GM19463 (cell line): ENCODE results near the gene ARMC9.

ENCODE experiments used
- ATAC-seq: cut with Tn5 transposase; IDR thresholded peaks from one replicate; pipeline ENCODE4 v1.9.1; 2021; ENCODE audit warnings: mild to moderate bottlenecking, moderate library complexity; ENCODE audit not compliant: unreplicated experiment

ARMC9 gene

DNA sequence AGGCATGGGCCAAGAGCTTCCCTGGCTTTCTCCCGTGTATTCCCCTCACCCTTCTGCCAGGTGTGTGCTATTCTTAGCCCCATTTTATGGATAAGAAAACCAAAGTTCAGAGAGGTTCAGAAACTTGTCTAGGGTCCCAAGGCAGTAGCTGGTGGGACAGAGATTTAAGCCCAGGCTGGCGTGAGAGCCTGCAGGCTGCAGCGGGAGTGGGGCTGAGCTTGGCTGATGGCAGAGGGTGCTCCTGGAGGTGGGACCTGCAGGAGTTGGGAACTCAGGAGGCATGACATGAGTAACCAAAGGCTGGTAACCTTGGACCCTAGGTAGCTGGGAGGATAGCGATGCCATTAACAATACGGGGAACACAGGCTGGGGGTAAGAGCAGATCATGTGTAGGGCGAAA lies 109.8 kb downstream of the ARMC9 start:
- no peak for ATAC-seq

GRCh38 chr2:231308631-231309428 lies 110.4 kb downstream of the ARMC9 start:
- ATAC-seq, result no peak

DNA sequence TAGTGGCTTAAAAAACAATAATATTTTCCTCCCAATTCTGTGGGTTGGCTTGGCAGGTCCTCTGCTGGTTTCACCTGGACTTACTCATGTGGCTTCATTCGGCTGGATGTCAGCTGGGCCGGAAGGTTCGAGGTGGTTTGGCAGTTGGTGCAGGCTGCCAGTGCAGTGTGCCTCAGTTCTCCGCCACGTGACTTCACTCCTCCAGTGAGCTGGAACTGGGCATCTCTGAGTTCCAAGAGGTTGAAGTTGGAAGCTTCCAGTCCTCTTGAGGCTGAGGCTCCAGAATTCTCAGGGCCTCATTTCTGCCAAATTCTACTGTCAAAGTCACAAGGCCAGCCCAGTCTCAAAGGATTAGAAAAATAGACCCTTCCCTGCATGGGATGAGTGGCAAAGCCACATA lies 113.6 kb downstream of the ARMC9 start:
- no peak for ATAC-seq

DNA sequence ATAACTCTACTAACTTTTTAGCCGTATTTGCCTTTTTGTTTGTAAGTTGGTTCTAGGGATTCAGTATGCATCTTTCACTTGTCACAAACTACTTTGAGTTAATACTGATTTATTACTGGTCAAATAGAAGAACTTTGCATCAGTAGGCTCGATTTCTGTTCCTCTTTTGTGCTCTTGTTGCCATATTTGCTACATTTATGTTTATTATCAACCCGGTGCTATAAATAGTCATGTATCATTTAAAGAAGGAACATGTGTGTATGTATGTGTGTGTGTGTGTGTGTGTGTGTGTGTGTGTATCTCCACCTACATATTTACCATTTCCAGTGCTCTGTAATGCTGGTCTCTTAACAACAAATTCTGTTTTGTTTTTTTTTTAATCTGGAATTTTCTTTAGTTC lies 117.5 kb downstream of the ARMC9 start:
- no peak for ATAC-seq

DNA sequence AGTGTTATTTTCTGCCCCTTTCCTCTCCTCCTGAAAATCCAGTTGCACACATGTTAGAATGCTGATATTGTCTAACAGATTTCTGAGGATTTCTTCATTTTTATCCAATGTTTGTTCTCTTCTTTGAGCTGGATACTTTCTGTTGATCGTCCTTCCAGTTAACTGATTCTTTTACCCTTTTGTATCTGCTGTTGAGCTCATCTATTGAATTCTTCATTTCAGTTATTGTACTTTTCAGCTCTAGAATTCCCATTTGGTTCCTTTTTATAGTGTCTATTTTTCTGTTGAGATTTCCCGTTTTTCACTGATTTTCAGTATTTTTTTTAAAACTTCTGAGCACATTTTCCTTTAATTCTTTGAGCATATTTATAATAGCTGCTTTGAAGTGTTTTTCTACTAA lies 119.1 kb downstream of the ARMC9 start:
- no peak for ATAC-seq

DNA sequence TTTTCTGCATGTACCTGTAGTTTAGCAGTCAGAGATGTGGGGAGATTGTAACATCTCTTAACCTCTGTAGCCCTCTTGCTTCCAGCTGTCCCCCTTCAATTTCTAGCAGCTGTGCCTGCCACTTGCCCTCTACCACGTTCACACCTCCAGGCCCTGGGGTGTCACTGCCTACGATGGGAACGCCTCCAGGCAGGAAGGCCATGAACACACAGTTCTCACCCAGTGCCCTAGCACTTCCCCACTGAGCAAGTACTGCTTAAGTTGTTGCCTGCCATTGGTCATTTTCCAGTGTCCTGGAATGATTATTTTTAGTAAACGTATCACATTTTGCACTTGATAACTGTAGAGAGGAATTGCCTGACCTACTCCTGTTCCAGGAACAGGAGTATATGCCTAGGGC lies 120.0 kb downstream of the ARMC9 start:
- no peak for ATAC-seq

DNA sequence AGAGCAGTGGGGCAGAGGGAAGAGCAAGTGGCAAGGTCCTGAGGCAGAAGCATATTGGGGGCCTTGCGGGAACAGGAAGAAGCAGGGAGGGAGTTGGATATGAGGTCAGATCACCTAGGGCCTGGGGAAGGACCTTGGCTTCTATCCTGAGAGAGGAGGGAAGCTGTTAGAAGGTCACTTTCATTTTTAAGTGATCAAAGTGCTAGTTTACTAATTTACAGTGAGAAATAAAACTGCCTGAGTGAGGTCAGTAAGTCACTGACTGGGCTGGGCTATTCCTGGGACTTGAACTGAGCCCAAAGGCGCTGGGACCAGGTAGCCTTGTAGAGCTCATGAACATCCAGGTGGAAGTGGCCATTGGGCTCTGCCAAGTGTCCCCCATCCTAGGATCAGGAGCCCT lies 120.5 kb downstream of the ARMC9 start:
- no peak for ATAC-seq

DNA sequence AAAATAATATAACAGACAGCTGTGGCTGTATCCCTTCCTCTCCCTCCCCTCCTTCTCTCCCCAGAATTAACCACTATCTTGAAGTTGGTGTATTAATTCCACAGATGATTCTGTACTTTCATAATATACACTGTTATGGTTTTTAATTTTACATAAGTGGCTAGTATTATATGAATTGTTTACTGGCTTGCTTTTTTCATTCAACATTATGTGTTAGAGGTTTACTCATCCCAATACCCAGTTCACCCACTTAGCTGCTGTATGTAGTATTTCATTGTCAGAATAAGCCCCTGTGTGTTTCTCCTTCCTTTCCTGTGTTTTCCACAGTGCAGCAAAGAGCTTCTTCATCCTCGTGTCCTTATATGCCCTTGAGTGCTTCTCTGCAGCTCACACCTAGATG lies 121.4 kb downstream of the ARMC9 start:
- ATAC-seq, result no peak

- no peak for ATAC-seq
Measured at GRCh38 chr2:231321021-231321420, 122.6 kb downstream of the ARMC9 start.

GRCh38 chr2:231321556-231322334 lies 123.3 kb downstream of the ARMC9 start:
- no peak for ATAC-seq

DNA sequence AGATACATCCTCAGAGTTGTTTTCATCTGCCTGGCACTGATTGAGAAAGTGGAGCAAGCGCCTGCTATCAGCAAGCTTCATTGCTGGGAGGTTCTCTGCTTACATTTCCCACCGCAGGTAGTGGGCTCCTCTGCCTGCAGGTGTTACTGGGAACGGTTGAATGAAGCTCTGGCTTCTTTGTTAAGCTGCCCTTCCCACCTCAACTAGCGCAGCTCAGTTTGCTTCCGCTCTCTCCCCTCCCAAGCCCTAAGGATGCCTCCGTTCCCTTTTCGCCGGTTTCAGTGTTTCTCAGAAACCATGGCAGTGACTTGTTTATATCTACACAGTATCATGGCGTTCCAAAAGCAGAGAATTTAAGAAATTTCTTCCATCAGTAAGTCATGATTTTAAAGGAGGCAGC lies 124.9 kb downstream of the ARMC9 start:
- ATAC-seq, result no peak

DNA sequence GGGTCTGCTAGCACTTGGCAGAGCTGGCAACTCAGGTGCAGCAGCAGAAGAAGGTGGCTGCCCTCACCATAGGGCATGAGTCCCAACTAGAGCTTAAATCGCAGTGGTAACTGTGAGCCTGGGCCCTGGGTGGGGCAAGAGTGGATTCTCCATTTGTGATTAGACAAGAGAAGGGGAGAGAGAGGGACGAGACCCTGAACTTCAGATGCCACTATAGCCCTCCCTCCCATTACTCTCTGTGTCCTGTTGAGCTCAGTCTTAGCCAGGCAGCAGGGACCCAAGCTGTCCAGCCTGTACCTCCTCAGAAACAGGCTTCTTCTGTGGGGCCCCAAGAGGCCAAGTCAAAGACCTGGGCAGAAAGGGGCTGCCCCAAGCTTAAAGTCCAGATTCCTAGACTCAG lies 127.4 kb downstream of the ARMC9 start:
- no peak for ATAC-seq

GRCh38 chr2:231326404-231326803 lies 128.0 kb downstream of the ARMC9 start:
- no peak for ATAC-seq

GRCh38 chr2:231330311-231330710 lies 131.9 kb downstream of the ARMC9 start:
- ATAC-seq, result no peak

DNA sequence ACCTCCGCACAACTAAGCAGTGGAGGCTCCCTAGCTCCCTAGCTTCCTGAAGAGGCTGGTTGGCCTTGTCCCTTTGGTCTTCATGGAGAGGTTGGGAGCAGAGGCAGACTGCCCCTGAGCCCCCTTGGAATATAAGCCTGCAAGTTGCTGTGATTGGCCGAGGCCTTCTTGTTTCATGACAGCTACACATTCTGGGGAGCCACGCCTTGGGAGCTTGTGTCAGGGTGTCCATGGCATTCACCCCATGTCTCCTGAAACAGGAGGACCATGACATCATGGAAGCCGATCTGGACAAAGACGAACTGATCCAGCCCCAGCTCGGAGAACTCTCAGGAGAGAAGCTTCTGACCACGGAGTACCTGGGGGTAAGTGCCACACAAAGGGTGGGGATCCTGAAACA lies 133.1 kb downstream of the ARMC9 start:
- ATAC-seq, result no peak

GRCh38 chr2:231332388-231332787 lies 134.0 kb downstream of the ARMC9 start:
- ATAC-seq, result no peak

DNA sequence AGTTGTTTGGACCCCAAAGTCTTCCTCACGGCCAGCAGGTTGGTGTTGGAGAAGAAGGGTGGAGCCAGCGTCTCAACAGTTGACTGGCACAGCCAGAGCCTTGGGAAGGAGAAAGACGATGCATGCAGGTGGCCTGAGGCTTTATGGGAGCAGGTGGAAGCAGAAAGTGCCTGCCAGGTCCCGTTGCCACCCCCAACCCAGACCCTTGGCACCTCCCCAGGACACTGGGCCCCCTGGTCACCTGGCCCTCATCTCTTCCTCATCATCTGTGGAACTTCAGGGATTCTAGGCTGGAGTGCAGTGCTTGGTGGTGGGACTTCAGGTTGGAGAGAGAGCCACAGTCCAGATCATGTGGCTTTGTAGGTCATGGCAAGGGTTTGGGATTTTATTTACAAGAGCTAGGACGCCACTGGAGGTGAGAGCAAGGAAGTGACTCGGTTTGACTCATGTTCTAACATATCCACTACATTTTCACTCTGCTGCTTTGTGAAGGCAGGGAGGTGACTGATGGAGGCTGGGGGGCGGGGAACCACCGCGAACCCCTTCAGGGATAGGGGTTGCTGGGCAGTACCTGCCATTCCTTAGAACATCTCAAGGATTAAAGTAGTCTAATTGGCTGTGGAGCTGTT lies 134.6 kb downstream of the ARMC9 start:
- ATAC-seq, result no peak

- ATAC-seq, result no peak
Measured at GRCh38 chr2:231334179-231334930, 135.9 kb downstream of the ARMC9 start.

DNA sequence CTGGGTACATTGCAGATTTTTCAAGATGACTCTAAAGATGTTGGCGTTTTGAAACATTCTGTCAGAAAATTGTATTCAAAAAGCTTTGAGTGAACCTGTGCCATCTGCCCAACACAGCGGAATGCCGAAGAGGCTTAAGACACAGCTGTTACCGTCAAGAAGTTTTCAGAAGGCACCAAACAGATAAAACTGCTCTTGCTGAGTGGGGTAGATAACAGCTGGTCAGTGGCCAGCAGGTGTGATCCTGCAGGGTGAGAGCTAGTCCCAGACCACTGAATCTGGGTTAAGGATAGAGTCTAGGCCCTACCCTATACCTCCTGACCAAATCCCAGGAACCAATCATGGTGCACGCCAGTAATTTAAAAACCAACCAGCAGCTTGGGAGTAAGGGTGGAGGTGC lies 136.6 kb downstream of the ARMC9 start:
- ATAC-seq, result no peak

- ATAC-seq, result no peak
Measured at GRCh38 chr2:231335591-231335990, 137.2 kb downstream of the ARMC9 start.

GRCh38 chr2:231336236-231336635 lies 137.8 kb downstream of the ARMC9 start:
- ATAC-seq, result no peak
